HepG2 (cell line): Measurements from ENCODE around the gene HYOU1. TPM values are rescaled to one million over a fixed set of nuclear protein-coding genes. Genes with fewer than 3 reads are reported as not detected.
A peak's percentile ranks its signal among the peaks of the same experiment; 100 is the strongest.

Experiments used
- AKAP8 ChIP-seq: sonication (generic); formaldehyde crosslinking; IDR thresholded peaks from 2 replicates; pipeline ENCODE4 v1.5.1; 2020; ENCODE audit warnings: mild to moderate bottlenecking, missing genetic modification reagents
- ATF2 ChIP-seq: sonication (generic); formaldehyde crosslinking; IDR thresholded peaks from 2 replicates; pipeline ENCODE4 v1.4.0; 2020; ENCODE audit warnings: missing genetic modification reagents
- HOXD1 ChIP-seq: sonication (generic); formaldehyde crosslinking; IDR thresholded peaks from 2 replicates; pipeline ENCODE4 v1.5.0; 2020; ENCODE audit warnings: missing genetic modification reagents
- MXI1 ChIP-seq: IDR thresholded peaks from 3 replicates; pipeline ENCODE4 v1.6.1; 2012; ENCODE audit warnings: low read depth, low read length, inconsistent platforms, borderline replicate concordance
- NFYB ChIP-seq: sonication (generic); formaldehyde crosslinking; IDR thresholded peaks from 2 replicates; pipeline ENCODE4 v1.4.0; 2020; ENCODE audit warnings: missing genetic modification reagents
- POLR2AphosphoS5 ChIP-seq: IDR thresholded peaks from 2 replicates; pipeline ENCODE4 v1.6.1; 2012; ENCODE audit warnings: low read depth, low read length
- RBAK ChIP-seq: sonication (generic); formaldehyde crosslinking; IDR thresholded peaks from 2 replicates; pipeline ENCODE4 v1.5.1; 2020; ENCODE audit warnings: mild to moderate bottlenecking, missing genetic modification reagents
- SALL1 ChIP-seq: sonication (generic); formaldehyde crosslinking; IDR thresholded peaks from 2 replicates; pipeline ENCODE4 v1.8.0; 2022; ENCODE audit warnings: mild to moderate bottlenecking, missing genetic modification reagents
- SMAD3 ChIP-seq: sonication (generic); formaldehyde crosslinking; IDR thresholded peaks from 2 replicates; pipeline ENCODE4 v1.4.0; 2020; ENCODE audit warnings: missing genetic modification reagents
- TBX2 ChIP-seq: sonication (generic); formaldehyde crosslinking; IDR thresholded peaks from 2 replicates; pipeline ENCODE4 v1.5.0; 2020; ENCODE audit warnings: missing genetic modification reagents, mild to moderate bottlenecking, borderline replicate concordance
- TMF1 ChIP-seq: sonication (generic); formaldehyde crosslinking; IDR thresholded peaks from 2 replicates; pipeline ENCODE4 v1.8.1; 2022; ENCODE audit warnings: low read depth, missing genetic modification reagents
- ZEB1 ChIP-seq: IDR thresholded peaks from 2 replicates; pipeline ENCODE4 v1.6.1; 2012; ENCODE audit warnings: mild to moderate bottlenecking, low read depth, inconsistent platforms; ENCODE audit not compliant: insufficient replicate concordance
- ZNF337 ChIP-seq: sonication (generic); formaldehyde crosslinking; IDR thresholded peaks from 2 replicates; pipeline ENCODE4 v1.5.1; 2020; ENCODE audit warnings: missing genetic modification reagents, low read depth, mild to moderate bottlenecking, borderline replicate concordance
- ZNF644 ChIP-seq: IDR thresholded peaks from 2 replicates; pipeline ENCODE4 v1.6.1; 2016; ENCODE audit warnings: low read depth
- ZNF652 ChIP-seq: IDR thresholded peaks from 2 replicates; pipeline ENCODE4 v1.6.1; 2016; ENCODE audit warnings: low read depth, borderline replicate concordance
- ZNF772 ChIP-seq: sonication (generic); formaldehyde crosslinking; IDR thresholded peaks from 2 replicates; pipeline ENCODE4 v1.5.0; 2020; ENCODE audit warnings: mild to moderate bottlenecking, missing genetic modification reagents
- ZNF792 ChIP-seq: IDR thresholded peaks from 2 replicates; pipeline ENCODE4 v1.6.1; 2016
- ZNF841 ChIP-seq: sonication (generic); formaldehyde crosslinking; IDR thresholded peaks from 2 replicates; pipeline ENCODE4 v1.8.1; 2023; ENCODE audit warnings: missing genetic modification reagents, borderline replicate concordance
- polyA plus RNA-seq, 8 experiments: library from polyadenylated mRNA; depleted of rRNA in 3 of 8; stranded (reverse) in 7 of 8; unstranded in 1 of 8; fragments of >200 nt; fragmentation: Illumina TruSeq in 4 of 8; extraction: Trizol in 4 of 8; gene quantifications; 2 replicates each; pipeline versions ENCODE4 v1.2.1 to v1.2.3, GENCODE V29; 2011 to 2016; ENCODE audit warnings: low read depth in 4 of 8, missing spikeins in 1 of 8, mixed read lengths in 1 of 8; ENCODE audit not compliant: insufficient read depth in 1 of 8
- total RNA-seq, 5 experiments: library from RNA; depleted of rRNA; stranded (reverse); fragments of >200 nt; fragmentation: Illumina TruSeq; extraction: Trizol; gene quantifications; 2 replicates each; pipeline ENCODE4 v1.2.3, GENCODE V29; 2016; ENCODE audit warnings: low read depth in 1 of 5
- TF ChIP-seq, protein P1 (sequence below): fragments of 450-650 bp; IDR thresholded peaks from 2 replicates; pipeline ENCODE4 v1.6.1; 2017
- TF ChIP-seq, protein P2 (sequence below): sonication (generic); formaldehyde crosslinking; IDR thresholded peaks from 2 replicates; pipeline ENCODE4 v1.8.1; 2023; ENCODE audit warnings: mild to moderate bottlenecking, moderate library complexity, missing genetic modification reagents
- TF ChIP-seq, protein P3 (sequence below): IDR thresholded peaks from 2 replicates; pipeline ENCODE4 v1.6.1; 2016; ENCODE audit warnings: low read depth, control low read depth

The HYOU1 gene
- total and polyA plus RNA-seq, 2 of the 13 experiments (the other 11 are each of a cell fraction or from before 2014, with no cell fraction given): 127 to 155 TPM

GRCh38 chr11:119057000-119057769, at the start of gene HYOU1 (continued):
- TF ChIP-seq ATF2: peak; percentile 60; the same call in 1 of the 2 replicates
- TF ChIP-seq AKAP8 (CRISPR knock-in tag): 0 out of 2 replicates have a peak, but pooled peaks have one; percentile 8
- TF ChIP-seq ZNF841 (CRISPR knock-in tag): no peak
- peak; percentile 84; the same call in 1 of the 2 replicates for TF ChIP-seq TMF1 (CRISPR knock-in tag)
- TF ChIP-seq HOXD1: no peak
- no peak for TF ChIP-seq ZNF772 (CRISPR knock-in tag)
- peak; percentile 54; the same call in 1 of the 2 replicates for TF ChIP-seq ZNF652 (CRISPR knock-in tag)
- TF ChIP-seq ZNF337 (CRISPR knock-in tag): 0 out of 2 replicates have a peak, but pooled peaks have one; percentile 15
- peak; percentile 23; the same call in 1 of the 2 replicates for TF ChIP-seq ZNF792 (CRISPR knock-in tag)
- peak; percentile 43; the same call in 1 of the 2 replicates for TF ChIP-seq TBX2 (CRISPR knock-in tag)
- 0 out of 2 replicates have a peak, but pooled peaks have one; percentile 31 for TF ChIP-seq ZNF644 (CRISPR knock-in tag)
- peak; percentile 56 for TF ChIP-seq SALL1
- TF ChIP-seq, protein P1, sequence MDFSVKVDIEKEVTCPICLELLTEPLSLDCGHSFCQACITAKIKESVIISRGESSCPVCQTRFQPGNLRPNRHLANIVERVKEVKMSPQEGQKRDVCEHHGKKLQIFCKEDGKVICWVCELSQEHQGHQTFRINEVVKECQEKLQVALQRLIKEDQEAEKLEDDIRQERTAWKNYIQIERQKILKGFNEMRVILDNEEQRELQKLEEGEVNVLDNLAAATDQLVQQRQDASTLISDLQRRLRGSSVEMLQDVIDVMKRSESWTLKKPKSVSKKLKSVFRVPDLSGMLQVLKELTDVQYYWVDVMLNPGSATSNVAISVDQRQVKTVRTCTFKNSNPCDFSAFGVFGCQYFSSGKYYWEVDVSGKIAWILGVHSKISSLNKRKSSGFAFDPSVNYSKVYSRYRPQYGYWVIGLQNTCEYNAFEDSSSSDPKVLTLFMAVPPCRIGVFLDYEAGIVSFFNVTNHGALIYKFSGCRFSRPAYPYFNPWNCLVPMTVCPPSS: no peak
- TF ChIP-seq, protein P2, sequence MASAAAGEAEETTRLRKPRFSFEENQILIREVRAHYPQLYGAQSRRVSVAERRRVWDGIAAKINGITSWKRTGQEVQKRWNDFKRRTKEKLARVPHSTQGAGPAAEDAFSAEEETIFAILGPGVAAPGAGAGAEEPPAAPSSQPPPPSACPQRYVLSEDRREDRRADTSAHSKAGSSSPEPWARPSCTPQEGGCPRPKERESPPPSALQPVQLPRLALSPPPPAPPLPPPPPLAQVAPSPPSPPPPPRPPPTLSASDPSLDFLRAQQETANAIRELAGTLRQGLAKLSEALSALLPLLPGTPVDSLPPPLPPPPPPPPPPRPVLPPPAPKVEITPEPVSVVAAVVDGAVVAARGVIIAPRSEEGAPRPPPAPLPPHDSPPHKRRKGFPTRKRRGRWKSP: peak; percentile 48; the same call in 1 of the 2 replicates
- TF ChIP-seq, protein P3, sequence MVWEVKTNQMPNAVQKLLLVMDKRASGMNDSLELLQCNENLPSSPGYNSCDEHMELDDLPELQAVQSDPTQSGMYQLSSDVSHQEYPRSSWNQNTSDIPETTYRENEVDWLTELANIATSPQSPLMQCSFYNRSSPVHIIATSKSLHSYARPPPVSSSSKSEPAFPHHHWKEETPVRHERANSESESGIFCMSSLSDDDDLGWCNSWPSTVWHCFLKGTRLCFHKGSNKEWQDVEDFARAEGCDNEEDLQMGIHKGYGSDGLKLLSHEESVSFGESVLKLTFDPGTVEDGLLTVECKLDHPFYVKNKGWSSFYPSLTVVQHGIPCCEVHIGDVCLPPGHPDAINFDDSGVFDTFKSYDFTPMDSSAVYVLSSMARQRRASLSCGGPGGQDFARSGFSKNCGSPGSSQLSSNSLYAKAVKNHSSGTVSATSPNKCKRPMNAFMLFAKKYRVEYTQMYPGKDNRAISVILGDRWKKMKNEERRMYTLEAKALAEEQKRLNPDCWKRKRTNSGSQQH (CRISPR knock-in tag): 0 out of 2 replicates have a peak, but pooled peaks have one; percentile 45
- TF ChIP-seq POLR2AphosphoS5: peak; percentile 70
- TF ChIP-seq SMAD3 (CRISPR knock-in tag): peak; percentile 18; the same call in 1 of the 2 replicates
- TF ChIP-seq ZEB1: peak; percentile 74
- TF ChIP-seq NFYB (CRISPR knock-in tag): peak; percentile 89
- TF ChIP-seq RBAK (CRISPR knock-in tag): peak; percentile 96
- TF ChIP-seq MXI1: peak; percentile 86; the same call in 1 of the 3 replicates
